ENCODE data around the gene TCTN1. TPM values are rescaled to one million over a fixed set of nuclear protein-coding genes. Genes with fewer than 3 reads are reported as not detected.
"Not testable (repeated sequence)": the region's sequence is repeated elsewhere in the genome, so short reads cannot be mapped to it uniquely, and the experiment has no call there.

Gene TCTN1
- total and polyA plus RNA-seq, 2 of the 4 experiments (the other 2 are of a cell fraction) = 11.7 to 18.8 TPM

DNA sequence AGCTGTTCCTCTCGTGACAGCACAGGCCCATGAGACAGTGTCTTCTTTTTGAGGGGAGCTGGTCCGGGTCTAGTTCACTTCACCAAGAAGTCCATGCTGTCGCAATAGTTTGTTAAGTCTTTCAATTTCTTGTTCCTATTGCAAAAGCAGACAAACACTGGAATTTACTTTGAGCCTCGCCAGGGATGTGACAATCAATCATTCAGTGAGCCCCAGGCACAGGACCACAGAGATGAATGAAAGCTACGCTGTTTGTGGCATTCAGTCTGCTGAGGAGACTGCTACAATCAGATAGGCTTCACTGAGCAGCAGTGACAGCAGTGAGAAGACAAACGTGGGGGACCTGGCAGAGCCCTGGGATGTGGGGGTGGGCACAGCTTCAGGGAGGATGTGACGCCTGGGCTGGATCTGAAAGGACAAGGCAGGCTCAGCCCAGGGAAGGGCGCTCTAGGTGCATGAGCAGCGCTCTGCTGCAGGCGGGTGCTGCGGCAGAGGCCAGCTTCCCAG, 35.5 kb downstream of the TCTN1 start:
- H3K18ac ChIP-seq (ENCODE audit: low read depth, low read length) = no peak overlapping the region
- H2BK20ac ChIP-seq (ENCODE audit: low read depth, low read length) = no peak overlapping the region
- no peak overlapping the region for H2BK5ac ChIP-seq (ENCODE audit: low read depth, low read length, poor library complexity, severe bottlenecking)
- no peak overlapping the region for H2BK15ac ChIP-seq (ENCODE audit: low read depth, low read length)
- no TSS peak for BruUV-seq (replicated peaks)
- H3K23ac ChIP-seq (ENCODE audit: low read depth, low read length) = no peak overlapping the region
- H4K91ac ChIP-seq (ENCODE audit: insufficient read depth, low read depth, low read length) = no peak overlapping the region
- H3K9ac ChIP-seq (ENCODE audit: low read depth, low read length) = no peak overlapping the region
- H2AK9ac ChIP-seq (replicated peaks; ENCODE audit: low read depth, low read length, poor library complexity) = no peak overlapping the region
- no peak overlapping the region for H3K56ac ChIP-seq (ENCODE audit: extremely low read depth, insufficient read depth, low read length)
- dilution Hi-C loops (cut with HindIII; ENCODE audit: low sequenced_read_pairs, unreplicated experiment) (no loop called here), in situ Hi-C loops (cut with MboI; ENCODE audit: low sequenced_read_pairs) (no loop called here), intact Hi-C loops (cut with micrococcal nuclease) (no loop called here)
- H3K14ac ChIP-seq (replicated peaks; ENCODE audit: low read depth, low read length) = no peak overlapping the region
- no peak overlapping the region for H3K4ac ChIP-seq (ENCODE audit: low read depth, low read length)
- H3K9me3 ChIP-seq (ENCODE audit: control insufficient read depth, insufficient read depth, low read length) = no peaks in the 10 kb centered on the region
- no peaks in the 10 kb centered on the region for H3K27me3 ChIP-seq (ENCODE audit: control insufficient read depth, insufficient read depth, low read length)
- ATAC-seq (ENCODE audit: low read depth) = no peak
- H3K4me1 ChIP-seq (ENCODE audit: control insufficient read depth, insufficient read depth, low read length) = peaks cover 2% of the 10 kb centered on the region; the same call in 1 of the 2 replicates
- no peak overlapping the region for H3K4me3 ChIP-seq (ENCODE audit: insufficient read depth, low read depth, low read length)
- H2AFZ ChIP-seq (replicated peaks; ENCODE audit: low read length, poor library complexity) = no peak overlapping the region
- no peak for DNase-seq
- no peak overlapping the region for H3K4me2 ChIP-seq (ENCODE audit: low read depth, low read length)
- H4K8ac ChIP-seq (ENCODE audit: low read depth in 2 of 2, low read length in 2 of 2) = no peak overlapping the region
- H4K20me1 ChIP-seq (ENCODE audit: insufficient read depth, low read length) = no peaks in the 10 kb centered on the region
- ChIA-PET CTCF (interaction anchor here (0.6 kb wide), 1 partner anchor 78 kb away, joined by 3 read pairs; no protein-coding TSS in a partner anchor), POLR2A (ENCODE audit: unreplicated experiment) (no interaction called here)
- no peak for TF ChIP-seq MAFK (IDR thresholded peaks at IDR 0.05; ENCODE audit: low read depth, low read length)
- peak; percentile 48; the same call in 1 of the 2 replicates for TF ChIP-seq CEBPB (IDR thresholded peaks at IDR 0.05; ENCODE audit: low read depth, low read length)
- H3K9me1 ChIP-seq (ENCODE audit: insufficient read depth, low read length) = no peaks in the 10 kb centered on the region
- no peak overlapping the region for H4K5ac ChIP-seq (ENCODE audit: low read depth, low read length)
- no peak overlapping the region for H3K27ac ChIP-seq (ENCODE audit: insufficient read depth, low read length)
- peaks cover 1% of the 10 kb centered on the region; the same call in 1 of the 2 replicates for H3K36me3 ChIP-seq (ENCODE audit: control insufficient read depth, insufficient read depth, low read length)
- no peaks in the 10 kb centered on the region for H3K79me1 ChIP-seq (ENCODE audit: low read depth in 1 of 2, low read length in 2 of 2)
- H2BK120ac ChIP-seq (ENCODE audit: low read depth, low read length) = no peak overlapping the region
- no peak overlapping the region for H2AK5ac ChIP-seq (ENCODE audit: low read depth, low read length)
- 73% methylated on average over 7 of the region's 11 CpGs; no CpG with 5 or more reads in 1 of the 2 experiments for WGBS, 2 experiments (ENCODE audit: extremely low coverage in 2 of 2, insufficient read length in 1 of 2)

- H4K91ac ChIP-seq (ENCODE audit: insufficient read depth, low read depth, low read length); H3K23ac ChIP-seq (ENCODE audit: low read depth, low read length); H4K5ac ChIP-seq (ENCODE audit: low read depth, low read length); H4K8ac ChIP-seq (ENCODE audit: low read depth in 2 of 2, low read length in 2 of 2); H2BK5ac ChIP-seq (ENCODE audit: low read depth, low read length, poor library complexity, severe bottlenecking); H3K9ac ChIP-seq (ENCODE audit: low read depth, low read length); CTCF ChIA-PET; H2AK9ac ChIP-seq (replicated peaks; ENCODE audit: low read depth, low read length, poor library complexity); H2BK15ac ChIP-seq (ENCODE audit: low read depth, low read length); in situ Hi-C loops (cut with MboI; ENCODE audit: low sequenced_read_pairs); H3K14ac ChIP-seq (replicated peaks; ENCODE audit: low read depth, low read length); H3K4me1 ChIP-seq (ENCODE audit: control insufficient read depth, insufficient read depth, low read length); H3K79me1 ChIP-seq (ENCODE audit: low read depth in 1 of 2, low read length in 2 of 2); H3K36me3 ChIP-seq (ENCODE audit: control insufficient read depth, insufficient read depth, low read length); POLR2A ChIA-PET (ENCODE audit: unreplicated experiment); H2AFZ ChIP-seq (replicated peaks; ENCODE audit: low read length, poor library complexity); intact Hi-C loops (cut with micrococcal nuclease); H2BK20ac ChIP-seq (ENCODE audit: low read depth, low read length); H3K27ac ChIP-seq (ENCODE audit: insufficient read depth, low read length); H3K9me3 ChIP-seq (ENCODE audit: control insufficient read depth, insufficient read depth, low read length); H3K27me3 ChIP-seq (ENCODE audit: control insufficient read depth, insufficient read depth, low read length); H3K18ac ChIP-seq (ENCODE audit: low read depth, low read length); H2AK5ac ChIP-seq (ENCODE audit: low read depth, low read length); dilution Hi-C loops (cut with HindIII; ENCODE audit: low sequenced_read_pairs, unreplicated experiment); H3K4me3 ChIP-seq (ENCODE audit: insufficient read depth, low read depth, low read length); H3K56ac ChIP-seq (ENCODE audit: extremely low read depth, insufficient read depth, low read length); H3K4ac ChIP-seq (ENCODE audit: low read depth, low read length); ATAC-seq (ENCODE audit: low read depth); H3K4me2 ChIP-seq (ENCODE audit: low read depth, low read length); BruUV-seq (replicated peaks); H4K20me1 ChIP-seq (ENCODE audit: insufficient read depth, low read length); H3K9me1 ChIP-seq (ENCODE audit: insufficient read depth, low read length); DNase-seq; H2BK120ac ChIP-seq (ENCODE audit: low read depth, low read length): not testable (repeated sequence)
- WGBS, 2 experiments (ENCODE audit: extremely low coverage in 2 of 2, insufficient read length in 1 of 2) = 100% methylated on average over 1 of the region's 10 CpGs; no CpG with 5 or more reads in 1 of the 2 experiments
Observed at GRCh38 chr12:110654238-110654637, 40.3 kb downstream of the TCTN1 start.

Measured in IMR-90 (cell line).